ENCODE results near the gene ATP13A1. TPM values are rescaled to one million over a fixed set of nuclear protein-coding genes. Genes with fewer than 3 reads are reported as not detected.
"Not testable (repeated sequence)": the region's sequence is repeated elsewhere in the genome, so short reads cannot be mapped to it uniquely, and the experiment has no call there.

ATP13A1 gene
- 30.6 and 70.8 TPM in 2 replicates for total RNA-seq (2014; rRNA removed; shearing (Covaris generic); ENCODE audit: low replicate concordance)

GRCh38 chr19:19663256-19664120 lies at the start of gene ATP13A1:
Gene ATP13A1, minus strand, starts transcription at chr19:19663676. Its CDS starts 10 bp downstream, at chr19:19663666.
- Histone ChIP-seq H3K27me3 (no peaks in the 10 kb centered on the region), H3K4me3 (peak within 1 kb of the TSS; percentile 84), H3K9me3 (peaks cover 2% of the 10 kb centered on the region; the same call in 1 of the 2 replicates), H3K36me3 (peaks cover 45% of the 10 kb centered on the region)
- peak; percentile 99 for DNase-seq

GRCh38 chr19:19711934-19712828 lies 48.7 kb upstream of the ATP13A1 start:
- no peak for DNase-seq
- Histone ChIP-seq H3K4me3 (no peak overlapping the region), H3K27me3 (no peaks in the 10 kb centered on the region), H3K9me3 (peaks cover 90% of the 10 kb centered on the region), H3K36me3 (peaks cover 63% of the 10 kb centered on the region)

- Histone ChIP-seq H3K9me3 (peaks cover 90% of the 10 kb centered on the region), H3K27me3 (no peaks in the 10 kb centered on the region), H3K4me3 (no peak overlapping the region), H3K36me3 (peaks cover 59% of the 10 kb centered on the region)
- DNase-seq: no peak
These were observed 47.9 kb upstream of the ATP13A1 start for GRCh38 chr19:19711306-19711933.

GRCh38 chr19:19710506-19710905 lies 47.0 kb upstream of the ATP13A1 start:
- H3K4me3 ChIP-seq: no peak overlapping the region
- H3K9me3 ChIP-seq: peaks cover 83% of the 10 kb centered on the region
- H3K27me3 ChIP-seq: no peaks in the 10 kb centered on the region
- no peak for DNase-seq
- H3K36me3 ChIP-seq: peaks cover 59% of the 10 kb centered on the region

GRCh38 chr19:19704836-19705235 lies 41.4 kb upstream of the ATP13A1 start:
- Histone ChIP-seq H3K36me3 (peaks cover 22% of the 10 kb centered on the region), H3K4me3 (no peak overlapping the region), H3K9me3 (peaks cover 58% of the 10 kb centered on the region), H3K27me3 (no peaks in the 10 kb centered on the region)
- DNase-seq: no peak

- not testable (repeated sequence) for H3K27me3 ChIP-seq, H3K4me3 ChIP-seq, DNase-seq, H3K36me3 ChIP-seq
- peaks cover 26% of the 10 kb centered on the region for H3K9me3 ChIP-seq
These were observed 37.0 kb upstream of the ATP13A1 start for GRCh38 chr19:19700493-19700892.

GRCh38 chr19:19697589-19697988 lies 34.1 kb upstream of the ATP13A1 start:
- H3K9me3 ChIP-seq: peaks cover 13% of the 10 kb centered on the region
- no peaks in the 10 kb centered on the region for H3K36me3 ChIP-seq
- no peaks in the 10 kb centered on the region for H3K27me3 ChIP-seq
- no peak for DNase-seq
- H3K4me3 ChIP-seq: no peak overlapping the region

- Histone ChIP-seq H3K4me3 (no peak overlapping the region), H3K36me3 (no peaks in the 10 kb centered on the region), H3K9me3 (peaks cover 10% of the 10 kb centered on the region), H3K27me3 (no peaks in the 10 kb centered on the region)
- no peak for DNase-seq
These were observed 32.9 kb upstream of the ATP13A1 start for GRCh38 chr19:19696386-19696785.

GRCh38 chr19:19691683-19692082 lies 28.2 kb upstream of the ATP13A1 start:
- no peak overlapping the region for H3K4me3 ChIP-seq
- H3K36me3 ChIP-seq: peaks cover 7% of the 10 kb centered on the region
- no peak for DNase-seq
- no peaks in the 10 kb centered on the region for H3K27me3 ChIP-seq
- H3K9me3 ChIP-seq: peaks cover 2% of the 10 kb centered on the region

- DNase-seq, H3K27me3 ChIP-seq, H3K4me3 ChIP-seq, H3K36me3 ChIP-seq: not testable (repeated sequence)
- H3K9me3 ChIP-seq: peaks cover 25% of the 10 kb centered on the region
These were observed 25.5 kb upstream of the ATP13A1 start for GRCh38 chr19:19689023-19689422.

- Histone ChIP-seq H3K36me3 (peaks cover 7% of the 10 kb centered on the region), H3K27me3 (no peaks in the 10 kb centered on the region), H3K9me3 (peaks cover 26% of the 10 kb centered on the region), H3K4me3 (no peak overlapping the region)
- no peak for DNase-seq
These were observed 23.6 kb upstream of the ATP13A1 start for GRCh38 chr19:19687090-19687489.

GRCh38 chr19:19686580-19686979 lies 23.1 kb upstream of the ATP13A1 start:
- no peak for DNase-seq
- Histone ChIP-seq H3K9me3 (peaks cover 26% of the 10 kb centered on the region), H3K27me3 (no peaks in the 10 kb centered on the region), H3K4me3 (no peak overlapping the region), H3K36me3 (peaks cover 7% of the 10 kb centered on the region)

GRCh38 chr19:19686119-19686518 lies 22.6 kb upstream of the ATP13A1 start:
- Histone ChIP-seq H3K36me3 (peaks cover 11% of the 10 kb centered on the region), H3K9me3 (peaks cover 30% of the 10 kb centered on the region)
- H3K4me3 ChIP-seq, H3K27me3 ChIP-seq, DNase-seq: not testable (repeated sequence)

GRCh38 chr19:19679176-19680073 lies 15.9 kb upstream of the ATP13A1 start:
- DNase-seq: no peak

GRCh38 chr19:19677579-19677978 lies 14.1 kb upstream of the ATP13A1 start:
- Histone ChIP-seq H3K36me3 (peaks cover 85% of the 10 kb centered on the region), H3K4me3 (no peak overlapping the region), H3K9me3 (peaks cover 61% of the 10 kb centered on the region), H3K27me3 (no peaks in the 10 kb centered on the region)
- no peak for DNase-seq

More at GRCh38 chr19:19679176-19680073, 15.9 kb upstream of the ATP13A1 start:
- Histone ChIP-seq H3K27me3 (no peaks in the 10 kb centered on the region), H3K4me3 (no peak overlapping the region), H3K9me3 (peaks cover 57% of the 10 kb centered on the region), H3K36me3 (peaks cover 70% of the 10 kb centered on the region)

GRCh38 chr19:19674315-19674714 lies 10.8 kb upstream of the ATP13A1 start:
- DNase-seq: no peak
- Histone ChIP-seq H3K9me3 (peaks cover 59% of the 10 kb centered on the region), H3K4me3 (no peak overlapping the region), H3K27me3 (no peaks in the 10 kb centered on the region), H3K36me3 (peaks cover 72% of the 10 kb centered on the region)
